Heart left ventricle (tissue), 16 donors: ENCODE data around the gene XAF1. TPM values are rescaled to one million over a fixed set of nuclear protein-coding genes. Genes with fewer than 3 reads are reported as not detected.
"Not testable (repeated sequence)": the region's sequence is repeated elsewhere in the genome, so short reads cannot be mapped to it uniquely, and the experiment has no call there.

Experiments used
- ATAC-seq, 4 donors: fragments of 200-7000 bp; cut with Tn5 transposase; one replicate each; pipeline ENCODE4 v1.9.1; 2020 to 2022; ENCODE audit warnings: moderate library complexity in 4 of 4, mild to moderate bottlenecking in 3 of 4, moderate number of reproducible peaks in 1 of 4
- DNase-seq, 5 donors: peaks; one replicate each; pipeline ENCODE4 v3.0.0-alpha.2; 2020
- H3K27ac ChIP-seq, 12 donors: fragments of 200-600 bp; sonication (generic) in 4 of 12; one replicate each; pipeline versions ENCODE4 v1.5.0 to v1.8.0; 2016 to 2022; ENCODE audit warnings: mild to moderate bottlenecking in 2 of 12
- H3K27me3 ChIP-seq, 9 donors: fragments of 200-600 bp; sonication (generic) in 2 of 9; one replicate each; pipeline versions ENCODE4 v1.5.1 to v1.8.0; 2016 to 2022; ENCODE audit warnings: mild to moderate bottlenecking in 3 of 9
- H3K36me3 ChIP-seq, 9 donors: fragments of 200-600 bp; sonication (generic) in 2 of 9; one replicate each; pipeline versions ENCODE4 v1.5.0 to v1.8.0; 2018 to 2022; ENCODE audit warnings: mild to moderate bottlenecking in 2 of 9
- H3K4me1 ChIP-seq, 12 donors: fragments of 200-600 bp; sonication (generic) in 4 of 12; one replicate each; pipeline versions ENCODE4 v1.5.0 to v1.8.0; 2016 to 2022; ENCODE audit warnings: mild to moderate bottlenecking in 3 of 12
- H3K4me3 ChIP-seq, 12 donors: fragments of 200-600 bp; sonication (generic) in 4 of 12; one replicate each; pipeline versions ENCODE4 v1.5.0 to v1.8.0; 2017 to 2022; ENCODE audit warnings: mild to moderate bottlenecking in 9 of 12, moderate library complexity in 4 of 12
- H3K9me3 ChIP-seq, 12 donors: fragments of 200-600 bp; sonication (generic) in 4 of 12; one replicate each; pipeline versions ENCODE4 v1.5.0 to v1.8.0; 2016 to 2022; ENCODE audit warnings: mild to moderate bottlenecking in 1 of 12
- POLR2A ChIP-seq, 2 donors: fragments of 450-650 bp; IDR thresholded peaks; one replicate each; pipeline ENCODE4 v1.6.1; 2017; ENCODE audit warnings: antibody characterized with exemption in 2 of 2, mild to moderate bottlenecking in 2 of 2, moderate library complexity in 2 of 2
- WGBS, 4 donors: extraction: QIAGEN DNeasy Blood & Tissue Kit in 2 of 4; methylation state at CpG; one replicate each; pipeline versions ENCODE4 v1.1.5 to v1.1.7; 2013 to 2018; 5-methylcytosine and 5-hydroxymethylcytosine counted together
- intact Hi-C, 10 donors: fragments of 100-400 bp; cut with DNase I; formaldehyde crosslinking; loops; one replicate each; pipeline versions ENCODE4 v1.11.1 to v1.14.2; 2022
- polyA plus RNA-seq, 2 donors: library from polyadenylated mRNA; stranded (reverse); fragments of 200-250 nt; gene quantifications; one replicate each; pipeline ENCODE4 v1.2.3, GENCODE V29; 2013
- total RNA-seq, 9 donors: library from RNA; depleted of rRNA in 2 of 9; stranded (reverse); fragments of >200 nt in 2 of 9; fragmentation: NEBNext Ultra II Directional in 3 of 9; extraction: Animal tissue kit (Norgen Biotek cat#: 25700) in 3 of 9; gene quantifications; one replicate each; pipeline versions ENCODE4 v1.1.0 to v1.2.4, GENCODE V29; 2016 to 2023
- TF ChIP-seq, protein P1 (sequence below), 12 donors: fragments of 200-600 bp; sonication (generic) in 4 of 12; IDR thresholded peaks; one replicate each; pipeline versions ENCODE4 v1.5.0 to v1.8.0; 2018 to 2022; ENCODE audit warnings: antibody characterized with exemption in 12 of 12, mild to moderate bottlenecking in 5 of 12
- donor health status: ischemic (EF 13 %, LVEDD 7.1; RV severe dilation, severe dysfunction).
- donor health status: healthy with polysubstance abuse.
- donor health status: DM: no; HTN: yes; CAD: no.
- donor health status: DM: no; HTN: no; CAD: no.
- donor health status: ischemic (EF 25% LVEDD 6.9; RV normal size, moderate dysfunction).
- donor health status: ischemic (EF 25% LVEDD 5.7; RV mildly dilated, moderate dysfunction).
- donor health status: healthy.
- donor health status: DM: yes; HTN: yes; CAD: no.
- donor health status: ischemic (EF 35%, LVEDD 5.7; RV mildly dilated, moderate dysfunction).
- donor health status: nonischemic (EF 11% LVEDD 7.7; RV severe dilation, severe dysfunction).
- donor health status: DM: yes; HTN: yes; CAD: no.
- donor health status: PGD.
- donor health status: ischemic (EF 29% LVEDD 5.4; RV normal size, mild dysfunction).
- donor health status: nonischemic (EF 23%, LVEDD 6.1; RV moderate dilation, normal function).

Gene XAF1
- total and polyA plus RNA-seq, 11 donors = 9.5 to 77.8 (median 24.9) TPM

DNA sequence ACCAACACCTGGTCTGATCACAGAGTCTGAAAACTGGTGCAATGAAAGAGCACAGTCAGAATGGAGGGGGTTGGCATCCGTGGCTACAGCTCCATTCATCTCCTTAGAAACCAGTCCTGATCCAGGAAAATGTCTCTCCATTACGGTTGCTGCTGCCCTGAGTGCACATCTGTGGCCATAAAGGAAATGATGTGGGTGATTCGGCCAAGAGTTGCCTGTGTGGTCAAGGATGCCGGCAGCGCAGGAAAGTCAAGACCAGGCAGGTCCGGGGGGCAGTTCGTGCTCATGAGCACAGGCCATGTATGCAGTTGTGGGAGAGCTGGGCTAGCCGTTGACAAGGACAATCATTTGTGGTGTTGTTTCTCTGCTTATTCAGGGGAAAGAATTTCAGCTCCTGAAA is 5.9 kb downstream of the XAF1 start:
- DNase-seq (no peak), ATAC-seq (no peak)
- Histone ChIP-seq H3K4me1 (peaks cover 0 to 20% (median 11%) of the 10 kb centered on the region in 12 donors), H3K27ac (no peak overlapping the region), H3K4me3 (no peak overlapping the region), H3K36me3 (peaks cover 0 to 89% (median 81%) of the 10 kb centered on the region in 9 donors), H3K27me3 (no peaks in the 10 kb centered on the region), H3K9me3 (peaks cover 0 to 11% (median 0%) of the 10 kb centered on the region in 12 donors)
- intact Hi-C loops = no loop called here
- 87 to 90% (median 88%) methylated on average over 8 of the region's 8 CpGs for WGBS, 4 donors
- TF ChIP-seq, protein P1, sequence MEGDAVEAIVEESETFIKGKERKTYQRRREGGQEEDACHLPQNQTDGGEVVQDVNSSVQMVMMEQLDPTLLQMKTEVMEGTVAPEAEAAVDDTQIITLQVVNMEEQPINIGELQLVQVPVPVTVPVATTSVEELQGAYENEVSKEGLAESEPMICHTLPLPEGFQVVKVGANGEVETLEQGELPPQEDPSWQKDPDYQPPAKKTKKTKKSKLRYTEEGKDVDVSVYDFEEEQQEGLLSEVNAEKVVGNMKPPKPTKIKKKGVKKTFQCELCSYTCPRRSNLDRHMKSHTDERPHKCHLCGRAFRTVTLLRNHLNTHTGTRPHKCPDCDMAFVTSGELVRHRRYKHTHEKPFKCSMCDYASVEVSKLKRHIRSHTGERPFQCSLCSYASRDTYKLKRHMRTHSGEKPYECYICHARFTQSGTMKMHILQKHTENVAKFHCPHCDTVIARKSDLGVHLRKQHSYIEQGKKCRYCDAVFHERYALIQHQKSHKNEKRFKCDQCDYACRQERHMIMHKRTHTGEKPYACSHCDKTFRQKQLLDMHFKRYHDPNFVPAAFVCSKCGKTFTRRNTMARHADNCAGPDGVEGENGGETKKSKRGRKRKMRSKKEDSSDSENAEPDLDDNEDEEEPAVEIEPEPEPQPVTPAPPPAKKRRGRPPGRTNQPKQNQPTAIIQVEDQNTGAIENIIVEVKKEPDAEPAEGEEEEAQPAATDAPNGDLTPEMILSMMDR (IDR thresholded peaks at IDR 0.05) = no peak
- no peak for TF ChIP-seq POLR2A (IDR thresholded peaks at IDR 0.05)

DNA sequence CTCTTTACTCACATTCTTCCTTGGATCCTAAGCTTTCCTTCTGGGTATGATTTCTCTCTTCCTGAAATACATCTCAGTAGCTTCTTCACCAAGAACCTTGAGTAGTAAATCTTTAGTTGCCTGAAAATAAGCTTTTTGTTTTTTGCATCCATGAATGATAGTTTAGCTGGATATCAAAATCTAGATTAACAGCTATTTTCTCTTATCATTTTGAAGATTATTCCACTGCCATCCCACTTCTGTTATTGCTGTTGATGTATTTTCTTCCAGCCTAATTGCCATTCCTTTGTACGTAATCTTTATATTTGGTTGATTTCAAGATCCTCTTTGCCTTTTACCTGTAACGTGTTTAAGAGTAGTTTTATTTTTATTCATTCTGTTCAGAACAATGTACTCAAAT is 12.6 kb downstream of the XAF1 start:
- Histone ChIP-seq H3K4me1 (no peaks in the 10 kb centered on the region), H3K9me3 (peaks cover 2 to 69% (median 32%) of the 10 kb centered on the region in 12 donors), H3K36me3 (peaks cover 9 to 100% (median 100%) of the 10 kb centered on the region in 9 donors), H3K27ac (no peak overlapping the region), H3K27me3 (no peaks in the 10 kb centered on the region), H3K4me3 (no peak overlapping the region)
- TF ChIP-seq, protein P1 (IDR thresholded peaks at IDR 0.05) = no peak
- 94 to 99% (median 96%) methylated on average over 2 of the region's 2 CpGs for WGBS, 4 donors
- no peak for ATAC-seq
- no peak for DNase-seq
- intact Hi-C loops = no loop called here

DNA sequence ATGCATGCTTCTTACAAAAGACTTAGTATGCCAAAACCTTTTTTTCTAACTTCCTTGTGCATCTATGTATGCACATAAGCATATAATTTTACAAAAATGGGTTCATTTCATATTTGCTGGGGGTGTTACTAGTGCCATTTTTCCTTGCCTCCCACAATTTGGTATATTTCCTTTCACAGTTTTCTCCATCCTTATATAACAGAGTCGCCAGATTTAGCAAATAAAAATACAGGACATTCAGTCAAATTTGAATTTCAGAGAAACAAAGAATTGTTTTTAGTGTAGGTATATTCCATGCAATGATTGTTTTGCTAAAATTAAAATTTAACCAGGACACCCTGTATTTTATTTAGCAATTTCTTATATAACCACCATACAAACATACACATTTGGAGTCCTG is 16.2 kb downstream of the XAF1 start:
- ATAC-seq (no peak), DNase-seq (no peak)
- no peak overlapping the region for H3K27ac ChIP-seq
- H3K4me1 ChIP-seq = peaks cover 0 to 10% (median 0%) of the 10 kb centered on the region in 12 donors
- TF ChIP-seq, protein P1 (IDR thresholded peaks at IDR 0.05) = no peak
- TF ChIP-seq POLR2A (IDR thresholded peaks at IDR 0.05) = no peak
- intact Hi-C loops = no loop called here
- peaks cover 9 to 73% (median 68%) of the 10 kb centered on the region in 9 donors for H3K36me3 ChIP-seq
- H3K4me3 ChIP-seq = no peak overlapping the region
- 87 to 94% (median 89%) methylated on average over 1 of the region's 1 CpG for WGBS, 4 donors
- peaks cover 2 to 82% (median 45%) of the 10 kb centered on the region in 12 donors for H3K9me3 ChIP-seq
- H3K27me3 ChIP-seq = peaks cover 0 to 20% (median 0%) of the 10 kb centered on the region in 9 donors

DNA sequence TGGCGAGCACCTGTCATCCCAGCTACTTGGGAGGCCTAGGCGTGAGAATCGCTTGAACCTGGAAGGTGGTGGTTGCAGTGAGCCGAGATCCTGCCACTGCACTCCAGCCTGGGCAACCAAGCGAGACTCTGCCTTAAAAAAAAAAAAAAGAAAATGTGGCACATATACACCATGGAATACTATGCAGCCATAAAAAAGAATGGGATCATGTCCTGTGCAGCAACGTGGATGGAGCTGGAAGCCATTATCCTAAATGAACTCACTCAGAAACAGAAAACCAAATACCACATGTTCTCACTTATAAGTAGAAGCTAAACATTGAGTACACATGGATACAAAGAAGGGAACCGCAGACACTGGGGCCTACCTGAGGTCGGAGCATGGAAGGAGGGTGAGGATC is 19.1 kb downstream of the XAF1 start:
- H3K4me3 ChIP-seq, H3K27ac ChIP-seq, DNase-seq, ATAC-seq, H3K4me1 ChIP-seq, intact Hi-C loops: not testable (repeated sequence)
- H3K27me3 ChIP-seq = peaks cover 0 to 32% (median 0%) of the 10 kb centered on the region in 9 donors
- peaks cover 0 to 56% (median 23%) of the 10 kb centered on the region in 12 donors for H3K9me3 ChIP-seq
- WGBS, 4 donors = 90 to 95% (median 93%) methylated on average over 8 of the region's 8 CpGs
- peaks cover 9 to 44% (median 42%) of the 10 kb centered on the region in 9 donors for H3K36me3 ChIP-seq

DNA sequence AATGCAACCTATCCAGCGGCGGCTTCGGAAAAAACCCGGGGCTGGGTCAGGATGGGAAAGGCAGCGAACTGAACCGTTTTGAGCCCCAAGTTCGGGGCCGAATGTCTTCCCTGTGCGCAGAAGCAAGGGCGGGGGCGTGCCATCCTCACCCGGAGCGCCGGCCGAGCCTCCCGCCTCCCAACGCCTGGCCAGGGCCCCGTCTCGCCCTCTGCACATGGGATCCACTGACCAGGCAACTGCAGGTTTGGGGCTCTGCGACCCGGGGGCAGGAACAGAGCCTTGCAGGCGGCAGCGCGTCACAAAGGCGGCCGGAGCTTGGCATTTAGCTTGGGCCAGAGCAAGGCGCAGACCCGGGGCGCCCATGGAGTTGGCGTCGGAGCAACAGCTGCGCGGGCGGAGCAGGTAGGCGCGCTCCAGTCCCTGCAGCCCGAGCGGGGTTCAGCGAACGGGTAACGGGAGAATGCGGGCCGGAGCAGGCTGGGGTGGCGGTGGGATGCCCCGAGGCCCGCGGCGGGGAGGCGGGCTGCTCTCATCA is 20.1 kb downstream of the XAF1 start, which contains the start of gene FBXO39:
TSS of gene FBXO39 (plus strand) at position 345 of the 535 bp plus-strand sequence. CDS start 3,654 bp downstream, outside the sequence.
- peaks cover 0 to 32% (median 0%) of the 10 kb centered on the region in 9 donors for H3K27me3 ChIP-seq
- H3K36me3 ChIP-seq = peaks cover 4 to 33% (median 31%) of the 10 kb centered on the region in 9 donors
- peak in 3 of 4 donors; percentile 56 to 62 (median 56) for ATAC-seq
- WGBS, 4 donors = 2 to 6% (median 4%) methylated on average over 36 to 49 of the region's 49 CpGs
- H3K27ac ChIP-seq = no peak within 1 kb of the TSS
- intact Hi-C loops = no loop called here
- TF ChIP-seq, protein P1 (IDR thresholded peaks at IDR 0.05) = no peak
- no peak for TF ChIP-seq POLR2A (IDR thresholded peaks at IDR 0.05)
- H3K4me1 ChIP-seq = peaks cover 0 to 10% (median 0%) of the 10 kb centered on the region in 12 donors
- H3K4me3 ChIP-seq = no peak within 1 kb of the TSS
- DNase-seq = no peak
- H3K9me3 ChIP-seq = peaks cover 0 to 50% (median 22%) of the 10 kb centered on the region in 12 donors
